Limb (tissue), 2 donors: ENCODE measurements around the gene POLR1D.

Experiments used
- DNase-seq, 2 donors: peaks; one replicate each; pipeline ENCODE4 v3.0.0-alpha.2; 2016; ENCODE audit errors: extremely low spot score in 2 of 2

POLR1D gene

GRCh38 chr13:27621366-27622101 is at the start of gene POLR1D:
TSS of gene POLR1D (plus strand) at chr13:27621892. CDS start at chr13:27621984, 92 bp downstream.
- peak; percentile 73 to 81 for DNase-seq

- no peak for DNase-seq
These were observed 49.3 kb upstream of the POLR1D start for GRCh38 chr13:27572234-27572901.

- DNase-seq, result no peak
These were observed 48.4 kb upstream of the POLR1D start for GRCh38 chr13:27573265-27573664.

- no peak for DNase-seq
These were observed 47.0 kb upstream of the POLR1D start for GRCh38 chr13:27574661-27575060.

- no peak for DNase-seq
These were observed 43.3 kb upstream of the POLR1D start for GRCh38 chr13:27578121-27579030.

GRCh38 chr13:27583645-27584044 is 38.0 kb upstream of the POLR1D start:
- no peak for DNase-seq

GRCh38 chr13:27587095-27587746 is 34.5 kb upstream of the POLR1D start:
- no peak for DNase-seq

- DNase-seq, result no peak
These were observed 33.3 kb upstream of the POLR1D start for GRCh38 chr13:27588405-27588804.

GRCh38 chr13:27592865-27593264 is 28.8 kb upstream of the POLR1D start:
- no peak for DNase-seq

GRCh38 chr13:27593267-27593666 is 28.4 kb upstream of the POLR1D start:
- no peak for DNase-seq

- DNase-seq, result no peak
These were observed 26.5 kb upstream of the POLR1D start for GRCh38 chr13:27595055-27595811.

GRCh38 chr13:27599096-27599495 is 22.6 kb upstream of the POLR1D start:
- no peak for DNase-seq

- DNase-seq, result no peak
These were observed 21.7 kb upstream of the POLR1D start for GRCh38 chr13:27599845-27600553.

- DNase-seq, result no peak
These were observed 21.0 kb upstream of the POLR1D start for GRCh38 chr13:27600711-27601110.

GRCh38 chr13:27601208-27601607 is 20.5 kb upstream of the POLR1D start:
- DNase-seq, result no peak

GRCh38 chr13:27601803-27602202 is 19.9 kb upstream of the POLR1D start:
- DNase-seq, result no peak

GRCh38 chr13:27605099-27605498 is 16.6 kb upstream of the POLR1D start:
- no peak for DNase-seq

GRCh38 chr13:27605610-27606200 is 16.0 kb upstream of the POLR1D start:
- DNase-seq, result no peak

- DNase-seq, result no peak
These were observed 14.6 kb upstream of the POLR1D start for GRCh38 chr13:27607125-27607524.

GRCh38 chr13:27613628-27614027 is 8.1 kb upstream of the POLR1D start:
- no peak for DNase-seq
